ENCODE data around the gene FHIT. TPM values are rescaled to one million over a fixed set of nuclear protein-coding genes. Genes with fewer than 3 reads are reported as not detected.
"Not testable (repeated sequence)": the region's sequence is repeated elsewhere in the genome, so short reads cannot be mapped to it uniquely, and the experiment has no call there.

Gene FHIT
- total RNA-seq, 1 experiment from 2014 or later, result 9.8 TPM

GRCh38 chr3:60673123-60673522 is 578.1 kb downstream of the FHIT start:
- Histone ChIP-seq H3F3A (ENCODE audit: insufficient read depth, low read depth) (no peaks in the 10 kb centered on the region), H3K4me2 (no peak overlapping the region), H3K9me2 (ENCODE audit: insufficient read depth) (no peaks in the 10 kb centered on the region), H4K20me1 (ENCODE audit: insufficient read depth) (no peaks in the 10 kb centered on the region), H3K4me3 (no peak overlapping the region), H2AFZ (no peak overlapping the region), H3K9me3 (ENCODE audit: insufficient read depth, low read depth) (no peaks in the 10 kb centered on the region), H3K79me2 (ENCODE audit: low read depth) (no peaks in the 10 kb centered on the region), H3K27me3 (ENCODE audit: insufficient read depth, low read depth) (no peaks in the 10 kb centered on the region), H3K36me3 (ENCODE audit: low read depth) (no peaks in the 10 kb centered on the region), H3K27ac (no peak overlapping the region), H3K4me1 (replicated peaks; ENCODE audit: insufficient read depth) (no peaks in the 10 kb centered on the region)
- no peak for DNase-seq
- no TSS peak for BruUV-seq (replicated peaks)
- ChIA-PET CTCF (no interaction called here), POLR2A (ENCODE audit: unreplicated experiment) (interaction anchor here (0.6 to 0.7 kb wide), 2 partner anchors 25 to 650 kb away, joined by 4 to 5 read pairs; no protein-coding TSS in a partner anchor)
- TF ChIP-seq CTCF (conservative IDR thresholded peaks at IDR 0.05) (no peak), EZH2 (IDR thresholded peaks at IDR 0.05; ENCODE audit: low read depth) (no peak)
- intact Hi-C loops (cut with micrococcal nuclease; ENCODE audit: unreplicated experiment), result no loop called here

- DNase-seq, result not testable (repeated sequence)
Measured at GRCh38 chr3:60672337-60672736, 578.9 kb downstream of the FHIT start.

GRCh38 chr3:60669636-60670035 is 581.6 kb downstream of the FHIT start:
- DNase-seq, result no peak
- Histone ChIP-seq H3K4me3 (no peak overlapping the region), H3K27me3 (ENCODE audit: insufficient read depth, low read depth) (no peaks in the 10 kb centered on the region), H3K9me3 (ENCODE audit: insufficient read depth, low read depth) (no peaks in the 10 kb centered on the region), H3F3A (ENCODE audit: insufficient read depth, low read depth) (no peaks in the 10 kb centered on the region), H2AFZ (no peak overlapping the region), H3K4me1 (replicated peaks; ENCODE audit: insufficient read depth) (no peaks in the 10 kb centered on the region), H3K27ac (no peak overlapping the region), H3K36me3 (ENCODE audit: low read depth) (no peaks in the 10 kb centered on the region), H3K79me2 (ENCODE audit: low read depth) (no peaks in the 10 kb centered on the region), H3K4me2 (no peak overlapping the region), H3K9me2 (ENCODE audit: insufficient read depth) (no peaks in the 10 kb centered on the region), H4K20me1 (ENCODE audit: insufficient read depth) (no peaks in the 10 kb centered on the region)
- BruUV-seq (replicated peaks), result no TSS peak
- ChIA-PET CTCF (no interaction called here), POLR2A (ENCODE audit: unreplicated experiment) (no interaction called here)
- intact Hi-C loops (cut with micrococcal nuclease; ENCODE audit: unreplicated experiment), result no loop called here
- TF ChIP-seq CTCF (conservative IDR thresholded peaks at IDR 0.05), result no peak
- TF ChIP-seq EZH2 (IDR thresholded peaks at IDR 0.05; ENCODE audit: low read depth), result no peak

More at GRCh38 chr3:60672337-60672736, 578.9 kb downstream of the FHIT start:
- H3F3A ChIP-seq (ENCODE audit: insufficient read depth, low read depth); H3K4me3 ChIP-seq; H3K9me2 ChIP-seq (ENCODE audit: insufficient read depth); H3K36me3 ChIP-seq (ENCODE audit: low read depth); H3K4me2 ChIP-seq; H2AFZ ChIP-seq; BruUV-seq (replicated peaks); H4K20me1 ChIP-seq (ENCODE audit: insufficient read depth); POLR2A ChIA-PET (ENCODE audit: unreplicated experiment); CTCF ChIA-PET; H3K4me1 ChIP-seq (replicated peaks; ENCODE audit: insufficient read depth); H3K9me3 ChIP-seq (ENCODE audit: insufficient read depth, low read depth); H3K27ac ChIP-seq; H3K79me2 ChIP-seq (ENCODE audit: low read depth); intact Hi-C loops (cut with micrococcal nuclease; ENCODE audit: unreplicated experiment); H3K27me3 ChIP-seq (ENCODE audit: insufficient read depth, low read depth): not testable (repeated sequence)

- Histone ChIP-seq H3K4me1 (replicated peaks; ENCODE audit: insufficient read depth) (no peaks in the 10 kb centered on the region), H3F3A (ENCODE audit: insufficient read depth, low read depth) (no peaks in the 10 kb centered on the region), H3K4me3 (no peak overlapping the region), H3K27me3 (ENCODE audit: insufficient read depth, low read depth) (no peaks in the 10 kb centered on the region), H2AFZ (no peak overlapping the region), H3K9me2 (ENCODE audit: insufficient read depth) (no peaks in the 10 kb centered on the region), H4K20me1 (ENCODE audit: insufficient read depth) (no peaks in the 10 kb centered on the region; the same call in 1 of the 2 replicates), H3K79me2 (ENCODE audit: low read depth) (no peaks in the 10 kb centered on the region), H3K27ac (no peak overlapping the region), H3K9me3 (ENCODE audit: insufficient read depth, low read depth) (no peaks in the 10 kb centered on the region), H3K4me2 (no peak overlapping the region), H3K36me3 (ENCODE audit: low read depth) (no peaks in the 10 kb centered on the region)
- POLR2A ChIA-PET (ENCODE audit: unreplicated experiment), result no interaction called here
- no TSS peak for BruUV-seq (replicated peaks)
- DNase-seq, result no peak
- TF ChIP-seq EZH2 (IDR thresholded peaks at IDR 0.05; ENCODE audit: low read depth) (no peak), CTCF (conservative IDR thresholded peaks at IDR 0.05) (no peak)
- intact Hi-C loops (cut with micrococcal nuclease; ENCODE audit: unreplicated experiment), result no loop called here
- CTCF ChIA-PET, result no interaction called here
Measured at GRCh38 chr3:60660026-60660425, 591.2 kb downstream of the FHIT start.

Measured in PC-9 (cell line).